Thyroid gland (tissue), 4 donors: ENCODE data around the gene MEAF6. TPM values are rescaled to one million over a fixed set of nuclear protein-coding genes. Genes with fewer than 3 reads are reported as not detected.

Experiments used
- DNase-seq, 2 donors: peaks; one replicate each; pipeline ENCODE4 v3.0.0-alpha.2; 2019
- H3K27ac ChIP-seq, 3 donors: fragments of 200-600 bp; sonication (generic); 1 replicate in 2 of 3; 2 replicates in 1 of 3; pipeline ENCODE4 v1.5.1; 2016 to 2019; ENCODE audit warnings: mild to moderate bottlenecking in 1 of 3, moderate library complexity in 1 of 3
- H3K27me3 ChIP-seq: fragments of 200-600 bp; sonication (generic); one replicate; pipeline ENCODE4 v1.5.1; 2019
- H3K36me3 ChIP-seq, 2 donors: fragments of 200-600 bp; sonication (generic); one replicate each; pipeline ENCODE4 v1.5.1; 2016 to 2019
- H3K4me1 ChIP-seq, 2 donors: fragments of 200-600 bp; sonication (generic); one replicate each; pipeline ENCODE4 v1.5.1; 2017 to 2019
- H3K4me3 ChIP-seq, 3 donors: fragments of 200-600 bp; sonication (generic); replicated peaks in 1 of 3; 1 replicate in 2 of 3; 2 replicates in 1 of 3; pipeline ENCODE4 v1.5.1; 2016; ENCODE audit warnings: mild to moderate bottlenecking in 1 of 3
- H3K9me3 ChIP-seq: fragments of 200-600 bp; sonication (generic); one replicate; pipeline ENCODE4 v1.5.1; 2017
- CTCF ChIP-seq, 6 experiments: fragments of 200-600 bp in 3 of 6; fragments of 450-650 bp in 3 of 6; sonication (generic) in 3 of 6; IDR thresholded peaks; one replicate each; pipeline ENCODE4 v1.5.1; 2016 to 2019; ENCODE audit warnings: antibody characterized with exemption in 6 of 6, mild to moderate bottlenecking in 2 of 6, inconsistent platforms in 1 of 6, moderate library complexity in 1 of 6
- POLR2A ChIP-seq, 2 donors: fragments of 450-650 bp; IDR thresholded peaks; one replicate each; pipeline ENCODE4 v1.6.1; 2017; ENCODE audit warnings: antibody characterized with exemption in 2 of 2, mild to moderate bottlenecking in 2 of 2, moderate library complexity in 1 of 2
- WGBS, 2 donors: methylation state at CpG; one replicate each; pipeline ENCODE4 v1.1.5; 2017; 5-methylcytosine and 5-hydroxymethylcytosine counted together
- intact Hi-C: fragments of 100-400 bp; cut with DNase I; formaldehyde crosslinking; loops from one replicate; pipeline ENCODE4 v1.15.1; 2023
- total RNA-seq, 4 donors: library from RNA; depleted of rRNA; stranded (reverse); fragments of >200 nt; gene quantifications; one replicate each; pipeline ENCODE4 v1.2.3, GENCODE V29; 2016

MEAF6 gene
- total RNA-seq, 4 donors from 2014 or later = 78.9 to 109 (median 92.7) TPM

GRCh38 chr1:37486680-37487618 lies 27.6 kb downstream of the MEAF6 start:
- no peaks in the 10 kb centered on the region for H3K9me3 ChIP-seq
- TF ChIP-seq POLR2A (IDR thresholded peaks at IDR 0.05) = no peak
- TF ChIP-seq CTCF (IDR thresholded peaks at IDR 0.05) = peak; percentile 84 to 99 (median 90)
- no peaks in the 10 kb centered on the region for H3K27me3 ChIP-seq
- no peak overlapping the region for H3K4me3 ChIP-seq
- peaks cover 7 to 24% of the 10 kb centered on the region in 2 donors for H3K4me1 ChIP-seq
- intact Hi-C loops = loop anchor here (2.0 kb wide), 1 partner anchor 32 kb away; no protein-coding TSS in a partner anchor
- DNase-seq = peak; percentile 65 to 69
- peaks cover 29 to 32% of the 10 kb centered on the region in 2 donors for H3K36me3 ChIP-seq
- peak overlapping the region; percentile 5 to 65 (median 49) for H3K27ac ChIP-seq
- WGBS, 2 donors = 33% methylated on average over 9 of the region's 10 CpGs

GRCh38 chr1:37485902-37486679 lies 28.5 kb downstream of the MEAF6 start:
- TF ChIP-seq POLR2A (IDR thresholded peaks at IDR 0.05) (no peak), CTCF (IDR thresholded peaks at IDR 0.05) (no peak)
- H3K27ac ChIP-seq = peak overlapping the region in 2 of 3 donors; percentile 49 to 65
- no peak for DNase-seq
- WGBS, 2 donors = 60 to 70% methylated on average over 6 of the region's 6 CpGs
- no peaks in the 10 kb centered on the region for H3K9me3 ChIP-seq
- peaks cover 37% of the 10 kb centered on the region in 2 donors for H3K36me3 ChIP-seq
- H3K4me3 ChIP-seq = no peak overlapping the region
- no peaks in the 10 kb centered on the region for H3K27me3 ChIP-seq
- intact Hi-C loops = loop anchor here (2.0 kb wide), 1 partner anchor 31 kb away; no protein-coding TSS in a partner anchor
- peaks cover 7 to 24% of the 10 kb centered on the region in 2 donors for H3K4me1 ChIP-seq

GRCh38 chr1:37484325-37485051 lies 30.1 kb downstream of the MEAF6 start:
- TF ChIP-seq POLR2A (IDR thresholded peaks at IDR 0.05) = no peak
- no peak for TF ChIP-seq CTCF (IDR thresholded peaks at IDR 0.05)
- WGBS, 2 donors = 83 to 84% methylated on average over 7 of the region's 7 CpGs
- intact Hi-C loops = no loop called here
- Histone ChIP-seq H3K4me3 (no peak overlapping the region), H3K27ac (peak overlapping the region in 1 of 3 donors; percentile 49), H3K27me3 (no peaks in the 10 kb centered on the region), H3K9me3 (no peaks in the 10 kb centered on the region), H3K36me3 (peaks cover 36 to 39% of the 10 kb centered on the region in 2 donors), H3K4me1 (peaks cover 15 to 33% of the 10 kb centered on the region in 2 donors)
- no peak for DNase-seq

GRCh38 chr1:37483785-37484184 lies 30.8 kb downstream of the MEAF6 start:
- Histone ChIP-seq H3K27me3 (no peaks in the 10 kb centered on the region), H3K4me3 (no peak overlapping the region), H3K9me3 (no peaks in the 10 kb centered on the region), H3K4me1 (peaks cover 21 to 40% of the 10 kb centered on the region in 2 donors), H3K27ac (no peak overlapping the region), H3K36me3 (peaks cover 36 to 39% of the 10 kb centered on the region in 2 donors)
- DNase-seq = no peak
- TF ChIP-seq POLR2A (IDR thresholded peaks at IDR 0.05) (no peak), CTCF (IDR thresholded peaks at IDR 0.05) (no peak)
- WGBS, 2 donors = 81 to 95% methylated on average over 14 to 15 of the region's 15 CpGs
- intact Hi-C loops = no loop called here
